C4-2B (cell line): ENCODE measurements around the gene PRSS1.
"Not testable (repeated sequence)": the region's sequence is repeated elsewhere in the genome, so short reads cannot be mapped to it uniquely, and the experiment has no call there.

Experiments
- ZFX ChIP-seq: fragments of 450-650 bp; IDR thresholded peaks from 2 replicates; pipeline ENCODE4 v1.6.1; 2017
- TF ChIP-seq, protein P1 (sequence below): fragments of 450-650 bp; conservative IDR thresholded peaks from 2 replicates; pipeline ENCODE4 v1.5.1; 2017; ENCODE audit warnings: mild to moderate bottlenecking

- TF ChIP-seq, protein P1, sequence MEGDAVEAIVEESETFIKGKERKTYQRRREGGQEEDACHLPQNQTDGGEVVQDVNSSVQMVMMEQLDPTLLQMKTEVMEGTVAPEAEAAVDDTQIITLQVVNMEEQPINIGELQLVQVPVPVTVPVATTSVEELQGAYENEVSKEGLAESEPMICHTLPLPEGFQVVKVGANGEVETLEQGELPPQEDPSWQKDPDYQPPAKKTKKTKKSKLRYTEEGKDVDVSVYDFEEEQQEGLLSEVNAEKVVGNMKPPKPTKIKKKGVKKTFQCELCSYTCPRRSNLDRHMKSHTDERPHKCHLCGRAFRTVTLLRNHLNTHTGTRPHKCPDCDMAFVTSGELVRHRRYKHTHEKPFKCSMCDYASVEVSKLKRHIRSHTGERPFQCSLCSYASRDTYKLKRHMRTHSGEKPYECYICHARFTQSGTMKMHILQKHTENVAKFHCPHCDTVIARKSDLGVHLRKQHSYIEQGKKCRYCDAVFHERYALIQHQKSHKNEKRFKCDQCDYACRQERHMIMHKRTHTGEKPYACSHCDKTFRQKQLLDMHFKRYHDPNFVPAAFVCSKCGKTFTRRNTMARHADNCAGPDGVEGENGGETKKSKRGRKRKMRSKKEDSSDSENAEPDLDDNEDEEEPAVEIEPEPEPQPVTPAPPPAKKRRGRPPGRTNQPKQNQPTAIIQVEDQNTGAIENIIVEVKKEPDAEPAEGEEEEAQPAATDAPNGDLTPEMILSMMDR, result not testable (repeated sequence)
- not testable (repeated sequence) for TF ChIP-seq ZFX
Observed at GRCh38 chr7:142776845-142777225, 27.6 kb downstream of the PRSS1 start.
